HG03558 (cell line): ENCODE results near the gene SPIRE1.

Experiments used
- ATAC-seq: cut with Tn5 transposase; IDR thresholded peaks from one replicate; pipeline ENCODE4 v1.9.1; 2021; ENCODE audit warnings: moderate number of reproducible peaks; ENCODE audit not compliant: unreplicated experiment; ENCODE audit errors: extremely low read depth

The SPIRE1 gene

DNA sequence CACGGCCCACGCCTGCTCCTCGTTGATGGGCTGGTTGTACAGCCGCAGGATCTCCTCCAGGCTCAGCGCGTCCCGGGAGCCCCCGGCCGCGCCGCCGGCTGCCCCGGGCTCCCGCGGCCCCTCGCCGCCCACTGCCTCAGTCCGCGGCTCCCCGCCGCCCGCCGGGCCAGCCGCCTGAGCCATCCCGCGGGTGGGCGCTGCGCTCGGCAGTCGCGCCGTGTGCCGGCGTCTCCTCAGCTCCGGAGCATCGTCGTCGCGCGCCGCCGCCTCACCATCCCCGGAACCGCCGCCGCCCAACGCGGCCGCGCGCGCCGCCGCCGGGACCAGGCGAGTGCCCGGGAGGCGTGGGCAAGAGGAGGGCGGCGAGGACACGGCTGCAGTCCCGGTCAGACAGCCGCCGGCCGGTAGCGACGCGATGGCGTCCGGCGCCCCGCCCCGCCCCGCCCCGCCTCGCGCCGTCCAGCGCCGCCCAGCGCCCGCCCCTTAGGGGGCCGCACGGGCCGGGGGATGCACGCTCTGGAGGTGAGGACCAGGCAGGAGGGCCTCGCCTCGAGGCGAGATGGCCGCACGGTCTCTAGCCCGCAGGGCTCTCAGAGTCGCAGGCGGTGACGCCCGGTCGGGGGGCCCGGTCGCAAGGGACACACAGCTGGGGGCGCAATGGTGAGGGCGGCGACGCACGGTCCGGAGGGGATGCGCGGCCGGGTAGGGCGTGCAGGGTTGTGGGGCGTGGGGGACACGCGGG, at the start of gene SPIRE1:
Gene SPIRE1, minus strand, starts transcription at position 424 of the 742 bp plus-strand sequence. Its CDS starts 241 bp downstream, at position 183.
- peak; percentile 35 for ATAC-seq

DNA sequence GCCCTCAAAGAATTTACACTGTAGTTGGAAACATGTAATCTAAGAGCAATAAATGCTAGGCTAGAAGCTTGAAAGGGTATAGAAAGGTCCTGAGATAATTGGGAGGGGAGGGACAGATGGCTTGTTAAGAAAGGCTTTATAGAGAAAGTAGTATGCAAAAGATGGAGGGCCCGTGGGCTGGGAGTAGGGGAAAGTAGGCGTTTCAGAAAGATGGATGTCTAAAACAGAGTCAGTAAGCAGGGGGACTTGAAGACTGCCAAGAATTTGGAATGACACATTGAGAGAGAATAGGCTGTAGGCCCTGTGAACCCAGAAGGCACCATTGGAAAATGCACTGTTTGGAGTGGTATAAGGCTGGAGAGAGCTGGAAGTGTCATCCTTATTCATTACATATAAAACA, 45.8 kb upstream of the SPIRE1 start:
- ATAC-seq: no peak

DNA sequence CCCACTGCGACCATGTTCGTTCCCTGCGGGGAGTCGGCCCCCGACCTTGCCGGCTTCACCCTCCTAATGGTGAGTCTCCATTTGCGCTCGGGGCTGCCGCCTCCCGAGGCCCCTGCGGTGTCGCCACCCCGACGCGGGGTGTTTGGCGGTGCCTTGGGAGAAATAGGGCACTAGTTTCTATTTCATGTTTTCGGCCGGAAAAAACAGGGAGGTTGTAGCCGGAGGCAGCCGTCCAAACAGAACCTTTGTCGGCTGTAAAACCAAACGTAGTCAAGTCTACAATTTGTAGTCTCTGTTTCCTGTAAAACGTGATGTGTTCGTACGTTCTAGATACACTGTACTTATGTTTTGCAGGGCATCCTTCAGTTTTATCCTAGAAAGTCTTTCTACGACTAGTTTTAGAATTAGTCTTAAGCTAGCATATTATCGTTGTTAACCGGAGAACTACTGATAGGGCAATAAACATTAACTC, 45.2 kb upstream of the SPIRE1 start:
- no peak for ATAC-seq

DNA sequence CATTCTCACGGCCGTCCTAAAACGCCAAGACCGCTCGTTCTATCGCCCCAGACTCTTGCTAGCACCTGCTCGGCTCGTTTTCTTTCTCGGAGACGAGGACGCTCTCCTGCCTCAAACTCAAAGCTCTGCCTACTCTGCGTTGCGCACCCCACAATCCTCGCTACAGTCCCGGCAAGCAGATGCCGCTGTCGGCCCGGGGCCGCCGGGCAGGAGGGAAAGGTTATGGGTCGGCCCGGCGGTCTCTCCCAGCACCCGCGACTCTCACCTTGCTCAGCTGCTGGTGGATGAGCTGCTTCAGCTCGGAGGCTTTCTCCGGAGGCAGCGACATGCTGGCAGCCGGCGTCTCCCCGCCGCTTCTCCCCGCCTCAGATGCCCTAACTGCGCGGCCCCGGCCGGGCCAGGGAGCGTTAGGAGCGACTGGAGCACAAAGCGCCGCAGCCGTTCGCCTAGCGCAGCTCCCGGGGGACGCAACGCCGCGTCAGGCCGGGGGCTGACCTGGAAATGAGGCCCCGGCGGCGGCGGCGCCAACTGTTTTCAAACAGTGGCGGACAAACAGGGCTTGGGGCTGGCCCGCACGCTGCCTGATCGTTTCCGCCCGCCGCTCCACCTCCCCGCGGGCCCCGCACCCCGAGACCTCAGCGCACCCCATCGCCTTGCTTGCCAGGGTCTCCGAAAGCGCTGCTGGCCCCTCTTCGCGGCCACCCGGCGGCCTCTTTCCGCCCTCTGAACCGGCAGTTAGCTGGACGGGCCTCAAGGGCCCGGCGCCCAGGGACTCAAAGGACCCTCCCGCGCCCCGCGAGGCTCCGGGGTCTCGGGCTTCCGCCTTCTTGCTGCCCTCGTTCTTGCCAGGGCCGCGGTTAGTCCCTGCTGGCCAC, 44.6 kb upstream of the SPIRE1 start, which contains the start of the genes CEP76 and PSMG2:
Gene CEP76, minus strand, starts transcription at position 503 of the 875 bp plus-strand sequence. Its CDS starts 175 bp downstream, at position 328.
Gene PSMG2, plus strand, starts transcription at position 822 of the 875 bp plus-strand sequence. CDS start 66 bp downstream, outside the sequence.
- no peak for ATAC-seq

DNA sequence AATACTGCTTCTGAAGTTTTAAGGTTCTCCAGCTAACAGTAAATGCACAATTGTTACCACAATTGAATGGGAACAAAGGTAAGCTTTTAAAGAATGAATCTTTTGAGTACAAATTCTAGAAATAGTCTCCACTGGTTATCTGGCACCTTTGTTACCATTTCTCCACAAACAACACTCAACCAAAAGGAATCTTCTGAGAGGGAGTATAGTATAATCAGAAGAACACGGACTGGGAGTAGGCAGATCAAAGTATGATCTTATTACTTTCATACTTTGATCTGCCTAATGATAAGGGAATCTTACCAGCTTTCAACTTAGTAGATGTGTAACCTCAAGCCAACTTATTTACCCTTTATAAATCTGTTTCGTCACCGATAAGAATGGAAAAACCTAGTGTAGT, 43.3 kb upstream of the SPIRE1 start:
- ATAC-seq: no peak

DNA sequence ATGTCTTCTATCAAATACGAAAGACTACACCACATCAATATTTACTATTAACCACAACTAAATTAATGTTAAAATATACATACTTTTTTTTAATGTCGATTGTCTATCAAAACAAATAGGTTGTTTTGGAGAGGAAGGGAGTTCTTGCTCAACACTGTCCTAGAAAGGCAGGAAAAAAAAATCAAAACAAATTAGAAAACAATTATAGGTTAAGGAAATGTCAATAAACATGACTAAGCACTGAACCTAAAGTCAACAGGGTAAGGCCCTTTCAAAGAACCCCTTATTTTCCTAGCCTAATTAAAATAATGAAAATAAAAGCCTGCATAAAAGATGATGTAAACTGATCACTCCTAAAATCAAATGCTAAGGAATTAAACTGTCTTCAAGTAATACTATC, 41.8 kb upstream of the SPIRE1 start:
- no peak for ATAC-seq

DNA sequence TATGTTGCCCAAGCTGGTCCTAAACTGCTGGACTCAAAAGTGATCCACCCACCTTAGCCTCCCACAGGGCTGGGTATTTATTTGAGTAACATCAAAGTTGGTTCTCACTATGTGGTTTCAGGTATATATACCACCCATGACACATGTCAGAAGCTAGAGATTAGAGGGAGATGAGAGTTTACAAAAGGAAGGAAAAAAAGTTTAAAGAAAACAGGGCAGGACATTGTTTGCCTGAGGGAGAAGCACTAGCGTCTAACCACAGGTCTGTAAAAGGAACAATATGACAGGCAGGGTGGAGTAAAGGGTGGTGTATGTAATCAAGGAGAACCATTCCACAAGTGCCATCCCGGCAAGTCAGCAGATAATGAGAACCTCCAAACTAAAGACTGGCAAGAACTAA, 36.1 kb upstream of the SPIRE1 start:
- ATAC-seq: no peak

DNA sequence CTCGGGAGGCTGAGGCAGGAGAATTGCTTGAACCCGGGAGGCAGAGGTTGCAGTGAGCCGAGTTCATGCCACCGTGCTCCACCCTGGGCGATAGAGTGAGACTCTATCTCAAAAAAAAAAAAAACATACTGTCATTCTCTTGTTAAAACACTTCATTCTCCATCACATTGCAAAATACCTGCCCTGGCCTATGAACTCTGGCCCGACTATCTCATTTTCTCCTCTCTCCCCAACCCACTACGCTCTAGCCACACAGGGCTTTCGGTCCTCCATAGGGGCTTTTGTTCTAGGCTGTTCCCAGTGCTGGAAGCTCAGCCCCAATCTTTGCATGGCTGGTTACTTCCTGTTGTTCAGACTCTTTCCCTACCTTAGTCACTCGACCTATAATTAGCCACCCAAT, 34.3 kb upstream of the SPIRE1 start:
- no peak for ATAC-seq

DNA sequence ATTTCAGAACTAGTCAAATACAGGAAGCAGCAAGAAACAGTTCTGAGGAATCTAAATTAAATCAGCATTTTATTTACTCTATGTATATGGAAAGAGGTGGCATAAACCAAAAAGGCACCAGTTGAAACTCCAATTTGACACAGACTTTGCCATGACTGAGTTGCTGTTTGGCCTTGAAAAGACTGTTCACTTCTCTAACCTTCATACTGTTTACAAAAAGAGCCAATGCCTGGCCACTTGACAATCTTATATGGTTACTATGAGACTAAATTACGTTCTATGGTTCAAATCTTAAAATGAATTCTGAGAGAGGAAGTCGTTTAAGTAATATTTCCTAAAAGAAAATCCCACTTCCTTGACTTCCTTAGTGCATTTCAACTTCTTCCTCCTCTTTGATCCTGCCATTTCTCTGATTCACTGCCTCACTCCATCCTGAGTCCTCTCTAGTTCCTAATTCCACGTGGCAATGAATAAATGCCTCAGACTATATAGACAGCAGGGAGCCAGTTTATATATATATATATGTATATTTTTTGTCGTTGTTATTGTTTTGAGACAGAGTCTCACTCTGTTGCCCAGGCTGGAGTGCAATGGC, 31.4 kb upstream of the SPIRE1 start:
- no peak for ATAC-seq

DNA sequence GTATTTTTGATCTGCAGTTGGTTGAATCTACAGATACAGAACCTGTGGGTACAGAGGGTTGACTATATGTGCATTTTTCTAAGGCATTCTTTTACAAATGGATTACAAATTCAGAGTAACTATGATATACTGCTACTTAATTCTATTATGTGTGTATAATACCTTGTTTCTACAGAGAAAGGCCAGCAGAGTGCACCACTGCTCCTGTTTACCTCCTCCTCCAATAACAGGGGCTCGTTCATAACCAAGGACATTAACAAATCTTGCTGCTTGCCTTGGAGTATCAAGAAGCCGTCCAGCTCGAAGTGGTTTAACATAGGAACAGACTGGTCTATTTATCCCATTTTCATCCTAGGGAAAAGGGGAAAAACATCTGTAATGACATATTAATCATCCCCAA, 28.2 kb upstream of the SPIRE1 start:
- no peak for ATAC-seq

DNA sequence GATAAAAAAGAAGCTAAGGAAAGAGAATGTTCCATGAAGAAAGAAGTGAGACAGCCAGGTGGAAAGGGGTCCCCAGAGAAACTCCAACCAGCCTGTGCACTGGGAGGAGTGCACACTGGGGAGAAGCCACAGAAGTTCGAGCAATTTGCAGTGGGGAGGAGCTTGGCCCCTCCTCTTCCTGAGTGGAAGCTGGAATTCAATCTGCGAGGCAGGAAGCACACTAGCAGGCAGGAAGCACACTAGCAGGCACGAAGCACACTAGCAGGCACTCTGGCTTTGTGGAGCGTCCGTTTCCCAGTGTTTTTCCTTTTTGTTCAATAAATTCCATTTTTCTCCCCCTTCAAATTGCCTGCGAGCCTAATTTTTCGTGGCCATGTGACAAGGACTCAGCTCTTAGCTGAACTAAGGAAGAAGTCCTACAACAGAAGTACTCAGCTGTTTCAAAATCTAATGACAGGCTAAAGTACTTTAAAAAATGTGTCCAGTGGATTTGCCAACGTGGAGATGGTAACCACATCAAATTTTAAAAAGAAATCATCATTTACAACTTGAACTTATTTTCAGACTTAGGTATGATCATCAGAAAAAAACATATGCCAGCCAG, 21.4 kb upstream of the SPIRE1 start:
- ATAC-seq: no peak

DNA sequence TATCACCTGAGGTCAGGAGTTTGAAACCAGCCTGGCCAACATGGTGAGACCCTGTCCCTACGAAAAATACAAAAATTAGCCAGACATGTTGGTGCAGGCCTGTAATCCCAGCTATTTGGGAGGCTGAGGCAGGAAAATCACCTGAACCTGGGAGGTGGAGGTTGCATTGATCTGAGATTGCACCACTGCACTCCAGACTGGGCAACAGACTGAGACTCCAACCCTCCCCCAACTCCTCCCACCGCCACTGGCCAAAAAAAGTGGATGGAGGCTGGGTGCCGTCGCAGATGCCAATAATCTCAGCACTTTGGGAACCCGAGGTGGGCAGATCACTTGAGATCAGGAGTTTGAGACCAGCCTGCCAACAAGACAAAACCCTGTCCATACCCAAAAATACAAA, 10.1 kb upstream of the SPIRE1 start:
- ATAC-seq: no peak

DNA sequence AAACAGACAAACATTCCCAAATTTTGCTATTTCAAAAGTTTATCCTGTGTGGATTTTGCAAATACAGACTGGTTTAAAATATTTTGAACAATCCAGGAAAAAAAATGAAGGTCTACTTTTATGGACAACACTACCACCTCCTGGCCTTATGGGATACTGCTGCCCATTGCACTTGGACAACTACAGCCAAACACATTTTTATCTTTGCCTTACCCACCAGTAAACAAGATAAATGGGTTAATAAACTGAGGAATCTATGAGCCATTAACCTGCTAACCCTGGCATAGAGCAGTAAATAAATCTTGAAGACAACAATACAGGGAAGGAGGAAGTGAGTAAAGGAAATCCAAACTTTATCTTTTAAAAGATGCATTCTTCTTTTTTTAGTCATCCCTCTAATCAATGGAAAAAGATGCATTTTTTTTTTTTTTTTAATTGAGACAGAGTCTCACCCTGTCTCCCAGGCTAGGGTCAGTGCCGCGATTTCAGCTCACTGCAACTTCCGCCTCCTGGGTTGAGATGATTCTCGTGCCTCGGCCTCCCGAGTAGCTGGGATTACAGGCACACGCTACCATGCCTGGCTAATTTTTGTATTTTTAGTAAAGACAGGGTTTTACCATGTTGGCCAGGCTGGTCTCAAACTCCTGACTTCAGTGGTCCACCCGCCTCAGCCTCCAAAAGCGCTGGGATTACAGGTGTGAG, 2.1 kb upstream of the SPIRE1 start:
- no peak for ATAC-seq

DNA sequence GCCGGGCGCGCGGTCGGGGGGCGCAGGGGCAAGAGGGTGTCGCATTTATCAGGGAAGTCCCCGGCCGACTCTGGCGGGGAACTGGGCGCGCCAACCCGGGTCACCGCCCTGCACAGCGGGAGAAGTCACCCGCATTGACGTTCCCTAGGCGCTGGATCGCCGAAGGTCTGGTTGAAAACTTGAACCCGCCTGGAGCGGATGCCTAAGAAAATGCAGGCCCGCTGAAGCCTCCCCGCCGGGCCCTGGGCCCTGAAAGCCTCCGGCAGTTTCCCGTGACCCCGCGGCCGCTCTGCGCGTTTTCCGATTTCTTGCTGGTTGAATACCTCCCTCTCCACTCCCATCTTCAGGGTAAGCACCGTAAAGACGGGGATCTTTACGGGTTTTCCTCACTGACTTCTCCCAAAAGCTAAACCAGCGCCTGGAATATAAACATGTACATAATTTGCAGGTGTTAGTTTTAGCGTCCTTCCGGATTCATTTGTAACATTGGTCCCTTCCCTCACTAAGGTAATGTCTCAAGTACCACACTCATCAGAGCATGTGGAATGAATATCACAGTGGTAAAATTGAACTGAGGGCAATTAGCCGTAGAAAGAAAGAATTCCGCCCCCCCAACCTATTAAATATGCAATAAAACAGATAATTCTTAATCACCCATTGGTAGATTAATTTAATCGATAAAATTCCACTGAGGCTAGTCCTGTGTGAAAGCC, 675 bp upstream of the SPIRE1 start:
- ATAC-seq: no peak

DNA sequence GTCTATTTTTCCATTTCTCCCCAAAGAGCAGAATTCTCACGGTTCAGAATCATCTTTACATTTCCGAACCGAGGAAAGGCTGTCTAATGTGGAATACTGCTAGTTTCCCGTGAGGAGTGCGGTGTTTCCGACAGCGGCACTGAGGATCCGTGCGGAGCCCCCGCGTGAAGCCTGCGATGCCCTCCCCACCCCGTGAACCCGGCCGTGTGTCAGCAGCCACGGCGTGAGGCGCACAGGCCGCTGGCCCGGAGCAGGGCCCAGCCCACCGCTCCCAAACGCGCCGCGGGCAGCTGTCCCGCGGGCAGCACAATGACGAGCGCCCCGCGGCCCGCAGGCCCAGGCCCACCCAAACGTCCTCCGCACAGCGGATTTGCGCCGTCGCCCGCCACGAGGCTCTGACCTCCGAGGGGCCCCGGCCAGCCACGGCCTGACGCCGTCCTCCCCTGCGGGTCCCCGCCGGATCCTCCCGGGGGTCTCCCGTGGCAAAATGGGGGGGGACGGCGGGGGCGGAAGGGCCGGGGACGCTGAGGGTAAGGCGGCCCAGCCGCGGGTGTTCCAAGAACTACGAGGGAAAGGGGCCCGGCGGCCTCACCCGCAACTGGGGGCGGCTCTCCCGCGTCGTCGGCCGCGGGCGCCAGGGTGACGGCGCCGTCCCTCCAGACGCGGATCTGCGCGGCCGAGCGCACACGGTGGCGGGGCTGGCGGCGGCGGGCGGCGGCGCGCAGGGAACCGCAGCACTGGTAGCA, 796 bp downstream of the SPIRE1 start:
- ATAC-seq: peak; percentile 19

DNA sequence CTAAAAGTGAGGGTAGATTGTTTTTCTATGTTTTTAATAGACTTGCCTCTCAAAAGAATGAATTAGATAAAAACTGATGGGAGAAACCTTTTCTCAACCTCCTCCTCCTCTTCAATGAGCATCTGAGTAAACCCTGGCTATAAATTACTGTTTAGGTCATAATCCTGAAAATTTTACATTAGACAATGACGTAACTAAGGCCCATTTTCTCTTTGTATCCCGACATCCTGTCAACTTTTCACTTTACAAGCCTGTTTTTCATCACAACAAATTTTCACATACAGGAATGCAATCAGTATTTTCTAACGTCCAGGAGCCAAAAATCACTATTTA, 1.3 kb downstream of the SPIRE1 start:
- ATAC-seq: no peak

DNA sequence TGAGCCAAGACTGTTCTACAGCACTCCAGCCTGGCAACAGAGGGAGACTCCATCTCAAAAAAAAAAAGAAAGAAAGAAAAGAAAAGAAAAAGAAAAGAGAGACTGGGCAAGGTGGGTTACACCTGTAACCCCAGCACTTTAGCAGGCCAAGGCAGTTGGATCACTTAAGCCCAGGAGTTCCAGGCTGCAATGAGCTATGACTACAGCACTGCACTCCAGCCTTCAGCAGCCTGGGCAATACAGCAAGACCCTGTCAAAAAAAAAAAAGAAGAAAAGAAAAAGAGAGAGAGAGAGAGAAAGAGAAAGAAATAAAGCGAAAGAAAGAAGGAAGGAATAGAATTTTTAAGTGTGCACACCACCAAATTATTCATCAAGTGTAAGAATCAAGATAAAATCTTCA, 2.9 kb downstream of the SPIRE1 start:
- ATAC-seq: no peak

DNA sequence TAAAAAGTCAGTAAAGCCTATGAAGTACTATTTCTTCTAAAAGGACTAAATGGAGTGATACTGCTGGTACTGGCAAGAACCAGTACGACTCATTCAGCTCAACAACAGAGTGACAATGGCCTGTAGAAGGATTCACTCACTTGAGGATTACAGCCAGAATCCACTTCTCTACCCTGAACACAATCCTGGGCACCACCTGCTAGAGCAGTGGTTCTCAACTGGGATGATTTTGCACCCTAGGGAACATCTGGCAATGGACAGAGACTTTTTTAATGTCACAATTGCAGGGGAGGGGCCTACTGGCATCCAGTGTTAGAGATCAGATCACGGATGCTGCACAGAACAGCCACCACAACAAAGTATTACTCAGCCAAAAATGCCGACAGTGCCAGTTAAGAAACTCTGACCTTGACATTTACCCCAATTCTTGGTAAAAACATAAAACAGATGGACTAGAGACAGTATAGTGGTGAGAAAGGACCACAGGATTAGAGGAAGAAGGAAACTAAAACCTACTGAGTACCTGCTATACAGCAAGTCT, 5.0 kb downstream of the SPIRE1 start:
- no peak for ATAC-seq
